Gastroesophageal sphincter (tissue), 4 donors: ENCODE data around the gene PARP6. TPM values are rescaled to one million over a fixed set of nuclear protein-coding genes. Genes with fewer than 3 reads are reported as not detected.

Experiments
- ATAC-seq: fragments of 150-250 bp; one replicate; pipeline ENCODE4 v1.9.1; 2016; ENCODE audit warnings: mild to moderate bottlenecking, moderate library complexity
- H3K27ac ChIP-seq, 4 donors: fragments of 200-600 bp; sonication (generic) in 3 of 4; 1 replicate in 3 of 4; 2 replicates in 1 of 4; pipeline ENCODE4 v1.5.1; 2016 to 2019
- H3K27me3 ChIP-seq: fragments of 200-600 bp; sonication (generic); one replicate; pipeline ENCODE4 v1.5.1; 2019
- H3K36me3 ChIP-seq, 2 donors: fragments of 200-600 bp; sonication (generic); one replicate each; pipeline ENCODE4 v1.5.1; 2019; ENCODE audit warnings: control low read depth in 1 of 2
- H3K4me1 ChIP-seq, 3 donors: fragments of 200-600 bp; sonication (generic); 1 replicate in 2 of 3; 2 replicates in 1 of 3; pipeline ENCODE4 v1.5.1; 2016 to 2019; ENCODE audit warnings: control low read depth in 2 of 3
- H3K4me3 ChIP-seq, 2 donors: fragments of 200-600 bp; sonication (generic); one replicate each; pipeline ENCODE4 v1.5.1; 2019; ENCODE audit warnings: mild to moderate bottlenecking in 1 of 2, moderate library complexity in 1 of 2
- H3K9me3 ChIP-seq, 3 donors: fragments of 200-600 bp; sonication (generic); one replicate each; pipeline ENCODE4 v1.5.1; 2017 to 2019; ENCODE audit warnings: control low read depth in 2 of 3
- EP300 ChIP-seq: sonication (generic); formaldehyde crosslinking; IDR thresholded peaks from one replicate; pipeline ENCODE4 v1.6.1; 2017; ENCODE audit warnings: antibody characterized with exemption, mild to moderate bottlenecking
- POLR2A ChIP-seq, 2 donors: fragments of 450-650 bp; IDR thresholded peaks; one replicate each; pipeline ENCODE4 v1.6.1; 2017; ENCODE audit warnings: antibody characterized with exemption in 2 of 2, mild to moderate bottlenecking in 2 of 2, moderate library complexity in 1 of 2
- POLR2AphosphoS5 ChIP-seq: sonication (generic); formaldehyde crosslinking; IDR thresholded peaks from one replicate; pipeline ENCODE4 v1.6.1; 2017; ENCODE audit warnings: antibody characterized with exemption
- WGBS, 2 donors: methylation state at CpG; one replicate each; pipeline ENCODE4 v1.1.5; 2018; ENCODE audit warnings: low coverage in 1 of 2; 5-methylcytosine and 5-hydroxymethylcytosine counted together
- total RNA-seq, 4 donors: library from RNA; depleted of rRNA; stranded (reverse); fragments of >200 nt; gene quantifications; one replicate each; pipeline ENCODE4 v1.1.0, GENCODE V29; 2016
- TF ChIP-seq, protein P1 (sequence below), 4 experiments: fragments of 200-600 bp in 2 of 4; fragments of 450-650 bp in 2 of 4; sonication (generic) in 1 of 4; IDR thresholded peaks; one replicate each; pipeline ENCODE4 v1.5.1; 2017 to 2019; ENCODE audit warnings: antibody characterized with exemption in 4 of 4, mild to moderate bottlenecking in 2 of 4, moderate library complexity in 2 of 4

PARP6 gene
- total RNA-seq, 4 donors from 2014 or later: 38.2 to 98.7 (median 71.4) TPM

DNA sequence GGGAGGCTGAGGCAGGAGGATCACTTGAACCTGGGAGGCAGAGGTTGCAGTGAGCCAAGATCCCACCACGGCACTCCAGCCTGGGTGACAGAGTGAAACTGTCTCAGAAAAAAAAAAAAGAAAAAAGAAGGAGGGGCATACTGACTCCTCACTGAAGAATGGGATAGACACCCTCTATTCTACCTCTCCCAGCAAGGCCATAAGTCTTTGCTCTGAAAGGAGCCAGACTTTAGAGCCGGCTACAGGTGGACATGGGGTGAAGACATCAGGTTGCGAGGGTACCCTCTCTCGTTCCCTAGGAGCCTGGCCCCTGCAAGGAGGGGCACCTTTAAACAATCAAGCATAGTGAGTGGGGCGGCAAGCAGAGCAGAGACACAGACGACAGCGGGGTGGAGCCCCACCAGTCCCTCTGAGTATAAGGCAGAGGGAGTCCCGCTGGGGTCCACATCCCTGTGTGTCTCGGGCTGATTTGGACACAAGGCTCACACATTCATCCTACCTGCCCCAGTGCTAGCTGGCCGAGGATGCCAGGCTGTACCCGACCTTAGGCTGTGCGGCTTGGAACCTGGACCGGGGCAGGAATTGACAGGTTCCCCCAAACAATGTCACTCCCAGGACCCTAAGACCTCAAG lies 75.8 kb downstream of the PARP6 start:
- H3K9me3 ChIP-seq: no peaks in the 10 kb centered on the region
- peak overlapping the region in 1 of 2 donors; percentile 59 for H3K4me3 ChIP-seq
- whole genome bisulfite sequencing, 2 donors: 55 to 66% methylated on average over 4 to 6 of the region's 13 CpGs
- TF ChIP-seq POLR2AphosphoS5: no peak
- no peak for TF ChIP-seq POLR2A (IDR thresholded peaks at IDR 0.05)
- TF ChIP-seq, protein P1, sequence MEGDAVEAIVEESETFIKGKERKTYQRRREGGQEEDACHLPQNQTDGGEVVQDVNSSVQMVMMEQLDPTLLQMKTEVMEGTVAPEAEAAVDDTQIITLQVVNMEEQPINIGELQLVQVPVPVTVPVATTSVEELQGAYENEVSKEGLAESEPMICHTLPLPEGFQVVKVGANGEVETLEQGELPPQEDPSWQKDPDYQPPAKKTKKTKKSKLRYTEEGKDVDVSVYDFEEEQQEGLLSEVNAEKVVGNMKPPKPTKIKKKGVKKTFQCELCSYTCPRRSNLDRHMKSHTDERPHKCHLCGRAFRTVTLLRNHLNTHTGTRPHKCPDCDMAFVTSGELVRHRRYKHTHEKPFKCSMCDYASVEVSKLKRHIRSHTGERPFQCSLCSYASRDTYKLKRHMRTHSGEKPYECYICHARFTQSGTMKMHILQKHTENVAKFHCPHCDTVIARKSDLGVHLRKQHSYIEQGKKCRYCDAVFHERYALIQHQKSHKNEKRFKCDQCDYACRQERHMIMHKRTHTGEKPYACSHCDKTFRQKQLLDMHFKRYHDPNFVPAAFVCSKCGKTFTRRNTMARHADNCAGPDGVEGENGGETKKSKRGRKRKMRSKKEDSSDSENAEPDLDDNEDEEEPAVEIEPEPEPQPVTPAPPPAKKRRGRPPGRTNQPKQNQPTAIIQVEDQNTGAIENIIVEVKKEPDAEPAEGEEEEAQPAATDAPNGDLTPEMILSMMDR (IDR thresholded peaks at IDR 0.05): no peak
- no peak for TF ChIP-seq EP300
- H3K36me3 ChIP-seq: peaks cover 0 to 32% of the 10 kb centered on the region in 2 donors
- H3K27ac ChIP-seq: peak overlapping the region in 1 of 4 donors; percentile 20
- H3K4me1 ChIP-seq: peaks cover 0 to 38% (median 0%) of the 10 kb centered on the region in 3 donors
- ATAC-seq: no peak
- H3K27me3 ChIP-seq: peaks cover 18% of the 10 kb centered on the region

GRCh38 chr15:72195101-72195511 lies 77.2 kb downstream of the PARP6 start:
- peaks cover 0 to 18% of the 10 kb centered on the region in 2 donors for H3K36me3 ChIP-seq
- H3K4me3 ChIP-seq: no peak overlapping the region
- TF ChIP-seq POLR2A (IDR thresholded peaks at IDR 0.05) (no peak), EP300 (no peak), POLR2AphosphoS5 (no peak)
- TF ChIP-seq, protein P1 (IDR thresholded peaks at IDR 0.05): no peak
- 63% methylated on average over 2 of the region's 6 CpGs; no CpG with 5 or more reads in 1 of the 2 donors for WGBS, 2 donors
- no peak overlapping the region for H3K27ac ChIP-seq
- no peaks in the 10 kb centered on the region for H3K9me3 ChIP-seq
- no peak for ATAC-seq
- peaks cover 18% of the 10 kb centered on the region for H3K27me3 ChIP-seq
- peaks cover 0 to 25% (median 0%) of the 10 kb centered on the region in 3 donors for H3K4me1 ChIP-seq

- ATAC-seq: no peak
- Histone ChIP-seq H3K9me3 (no peaks in the 10 kb centered on the region), H3K4me3 (no peak overlapping the region), H3K27ac (no peak overlapping the region), H3K27me3 (peaks cover 18% of the 10 kb centered on the region), H3K36me3 (peaks cover 0 to 6% of the 10 kb centered on the region in 2 donors), H3K4me1 (peaks cover 0 to 16% (median 0%) of the 10 kb centered on the region in 3 donors)
- no peak for TF ChIP-seq POLR2AphosphoS5
- no peak for TF ChIP-seq POLR2A (IDR thresholded peaks at IDR 0.05)
- TF ChIP-seq, protein P1 (IDR thresholded peaks at IDR 0.05): no peak
- TF ChIP-seq EP300: no peak
- 76 to 80% methylated on average over 4 to 8 of the region's 8 CpGs for WGBS, 2 donors
These were observed 78.4 kb downstream of the PARP6 start for GRCh38 chr15:72193836-72194396.

DNA sequence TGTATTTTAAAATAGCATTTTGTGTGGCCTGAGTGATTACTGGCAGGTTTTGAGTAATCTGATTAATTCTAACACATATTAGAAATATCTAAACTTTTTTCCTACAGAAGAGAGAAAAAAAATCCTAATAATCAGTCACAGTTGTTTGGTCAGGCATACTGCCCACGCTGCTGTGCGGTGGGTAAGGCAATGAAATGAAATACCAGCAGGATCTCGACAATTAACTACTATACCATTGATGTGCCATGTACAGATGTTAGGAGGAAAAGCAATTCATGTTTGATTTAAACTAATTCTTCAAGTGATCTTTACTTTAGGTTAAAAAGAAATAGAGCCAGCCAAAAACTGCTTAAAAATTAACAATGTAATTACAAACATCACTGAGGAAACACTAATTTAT lies 79.9 kb downstream of the PARP6 start:
- WGBS, 2 donors: 84 to 93% methylated on average over 3 of the region's 3 CpGs

More for the DNA sequence above, 79.9 kb downstream of the PARP6 start:
- peaks cover 18% of the 10 kb centered on the region for H3K27me3 ChIP-seq
- no peak overlapping the region for H3K27ac ChIP-seq
- no peak overlapping the region for H3K4me3 ChIP-seq
- no peaks in the 10 kb centered on the region for H3K9me3 ChIP-seq
- TF ChIP-seq, protein P1 (IDR thresholded peaks at IDR 0.05): no peak
- no peak for TF ChIP-seq POLR2A (IDR thresholded peaks at IDR 0.05)
- TF ChIP-seq POLR2AphosphoS5: no peak
- TF ChIP-seq EP300: no peak
- ATAC-seq: no peak
- H3K4me1 ChIP-seq: peaks cover 0 to 10% (median 0%) of the 10 kb centered on the region in 3 donors
- no peaks in the 10 kb centered on the region for H3K36me3 ChIP-seq

Other genes starting within 250 kb of the PARP6 start
- 100 to 1,000 TPM in 2 of 4 donors, 10 to 100 TPM in 2; 74.5 to 118 (median 108) TPM for gene MYO9A, start 154.4 kb downstream of the PARP6 start, total RNA-seq
- gene SENP8, start 154.2 kb downstream of the PARP6 start, total RNA-seq: 1 to 10 TPM in 3 of 4 donors, under 1 TPM in 1; 0.92 to 2.8 (median 2.1) TPM
- gene GRAMD2A, start 74.8 kb downstream of the PARP6 start, total RNA-seq: under 1 TPM in 2 of 4 donors, not detected in 2; 0.39 to 0.64 TPM
- gene PKM, start 41.4 kb downstream of the PARP6 start, total RNA-seq: 100 to 1,000 TPM; 343 to 646 (median 543) TPM
- 1 to 10 TPM in 3 of 4 donors, under 1 TPM in 1; 0.42 to 5.4 (median 2.9) TPM for gene CELF6, start 47.6 kb upstream of the PARP6 start, total RNA-seq
- gene HEXA, start 103.5 kb upstream of the PARP6 start, total RNA-seq: 10 to 100 TPM; 46.3 to 68.5 (median 60.9) TPM
- gene TMEM202, start 125.8 kb upstream of the PARP6 start, total RNA-seq: not detected
- 10 to 100 TPM; 45.4 to 65.3 (median 56.4) TPM for gene ARIH1, start 201.8 kb upstream of the PARP6 start, total RNA-seq